HG03378 (cell line): ENCODE measurements around the gene TCF4.
A peak's percentile ranks its signal among the peaks of the same experiment; 100 is the strongest.

ENCODE experiments used
- ATAC-seq: cut with Tn5 transposase; IDR thresholded peaks from one replicate; pipeline ENCODE4 v1.9.1; 2021; ENCODE audit warnings: mild to moderate bottlenecking, moderate library complexity; ENCODE audit not compliant: unreplicated experiment

The TCF4 gene

DNA sequence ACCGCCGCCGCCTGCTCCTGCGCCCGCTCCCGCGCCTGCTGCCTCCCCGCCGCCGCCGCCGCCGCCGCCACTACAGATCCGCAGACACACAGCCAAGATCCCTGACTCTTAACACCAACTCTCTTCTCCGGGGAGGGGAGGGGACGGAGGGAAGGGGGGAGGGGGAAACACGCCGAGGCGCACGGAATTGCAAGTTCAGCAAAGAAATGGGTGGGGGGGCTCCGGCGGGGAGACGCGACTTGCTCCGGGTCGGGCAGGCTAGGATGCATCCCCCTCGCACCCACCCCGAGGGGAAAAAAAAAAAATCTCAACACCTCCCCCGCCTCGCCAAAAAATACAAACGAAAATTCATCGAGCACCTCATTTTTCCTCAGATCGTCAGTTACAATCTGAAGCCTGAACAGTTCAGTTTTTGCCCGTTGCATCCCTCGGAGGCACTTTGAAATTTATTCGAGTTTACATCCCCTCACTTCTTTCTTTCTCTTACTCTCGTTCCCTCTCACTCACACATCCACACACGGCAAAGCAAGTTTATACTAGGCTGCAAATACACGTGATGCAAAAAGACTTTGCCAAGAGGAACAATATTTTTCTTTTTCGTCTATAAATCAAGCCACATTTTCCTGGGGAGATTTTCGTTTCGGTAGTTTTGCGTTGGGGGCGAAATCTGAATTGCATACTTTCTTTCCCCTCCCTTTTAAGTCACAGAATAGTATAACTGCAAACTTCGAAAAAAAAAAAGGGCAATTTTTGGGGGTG is at the start of gene TCF4:
TCF4 (minus strand) TSS at position 82 of the 759 bp plus-strand sequence. CDS start 1,076 bp downstream, outside the sequence.
- no peak for ATAC-seq

DNA sequence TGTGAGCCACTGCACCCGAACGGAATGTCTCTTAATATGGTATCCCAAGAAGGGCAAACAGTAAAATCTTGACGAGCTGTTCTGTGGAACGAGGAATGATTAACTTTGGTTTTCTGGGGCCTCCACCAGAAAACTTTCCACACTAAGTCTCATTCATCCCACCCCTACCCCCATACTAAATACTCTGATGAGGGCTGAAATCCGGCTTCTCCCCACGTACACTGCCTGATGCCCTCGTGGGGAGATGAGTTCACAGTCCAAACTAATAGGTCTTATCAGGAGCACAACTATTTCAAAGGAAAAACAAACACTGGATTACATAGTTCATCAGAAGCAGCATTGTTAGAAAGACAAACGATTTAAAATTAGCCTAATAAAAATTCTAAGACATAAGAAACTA is 49.2 kb upstream of the TCF4 start:
- no peak for ATAC-seq

DNA sequence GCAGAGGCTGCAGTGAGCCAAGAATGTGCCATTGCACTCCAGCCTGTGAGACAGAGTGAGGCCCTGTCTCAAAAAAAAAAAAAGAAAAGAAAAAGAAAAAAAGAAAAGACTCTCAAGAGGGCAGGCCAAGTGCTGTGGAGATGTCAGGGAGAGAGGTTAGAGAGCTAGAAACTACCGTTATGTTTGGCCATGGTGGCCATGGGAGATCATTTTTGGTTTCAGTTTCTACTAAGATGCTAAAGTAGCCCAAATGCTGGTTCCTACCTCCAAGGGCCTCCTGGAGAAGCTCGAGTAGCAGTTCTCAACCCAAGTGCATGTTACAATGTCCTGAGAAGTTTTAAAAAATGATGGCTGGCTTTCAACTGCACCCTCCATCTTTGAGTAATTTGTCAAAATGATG is 47.4 kb upstream of the TCF4 start:
- no peak for ATAC-seq

DNA sequence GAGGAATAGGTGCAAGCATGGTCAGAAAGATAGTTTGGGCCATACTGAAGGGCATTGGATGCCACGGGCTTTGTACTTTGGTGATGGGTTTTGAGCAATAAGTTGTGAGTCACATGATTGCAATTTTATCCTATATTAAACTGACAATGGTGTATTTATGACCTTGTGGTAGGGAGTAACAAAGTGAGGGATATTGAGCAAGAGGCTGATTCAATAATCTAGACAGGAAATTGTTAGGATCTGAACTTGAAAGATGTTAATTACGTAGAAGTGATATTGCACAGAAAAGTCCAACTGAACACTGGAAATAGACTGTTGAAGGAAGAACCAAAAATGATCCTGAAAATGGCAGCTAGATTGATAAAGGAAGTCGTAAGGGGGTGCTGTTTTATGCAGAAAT is 46.6 kb upstream of the TCF4 start:
- ATAC-seq = no peak

DNA sequence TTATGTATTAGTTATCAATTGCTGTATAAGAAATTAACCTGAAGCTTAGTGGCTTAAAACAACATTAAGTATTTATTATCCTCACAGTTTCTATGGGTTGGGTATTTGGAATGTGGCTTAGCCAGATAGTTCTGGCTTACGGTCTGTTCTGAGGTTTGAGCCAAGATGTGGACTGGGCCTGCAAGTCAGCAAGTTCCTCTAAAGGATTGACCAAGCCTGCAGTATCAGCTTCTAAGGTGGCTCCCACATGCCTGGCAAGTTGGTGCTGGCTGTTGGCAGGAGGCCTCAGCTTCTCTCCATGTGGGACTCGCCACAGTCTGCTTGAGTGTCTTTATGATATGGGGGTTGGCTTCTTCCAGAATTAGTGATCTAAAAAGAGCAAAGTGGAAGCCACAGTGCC is 45.0 kb upstream of the TCF4 start:
- ATAC-seq = no peak

DNA sequence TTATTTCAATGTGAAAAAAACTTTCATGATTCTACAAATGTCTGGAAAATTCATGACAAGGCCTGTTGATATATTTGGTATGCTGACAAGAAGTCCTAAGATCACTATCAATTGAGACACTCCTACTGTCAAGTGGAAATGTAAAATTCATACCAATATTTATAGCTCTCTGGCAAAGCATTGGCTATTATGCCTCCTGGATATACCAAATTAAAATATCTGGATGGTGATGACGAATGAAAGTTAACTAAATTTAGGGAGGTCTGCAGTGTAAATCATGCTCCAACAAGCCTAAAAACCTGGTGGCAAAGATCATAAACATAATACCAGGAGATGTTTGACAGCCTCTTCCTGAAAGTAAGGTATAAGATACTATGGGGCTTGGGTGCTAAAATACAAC is 41.1 kb upstream of the TCF4 start:
- no peak for ATAC-seq

DNA sequence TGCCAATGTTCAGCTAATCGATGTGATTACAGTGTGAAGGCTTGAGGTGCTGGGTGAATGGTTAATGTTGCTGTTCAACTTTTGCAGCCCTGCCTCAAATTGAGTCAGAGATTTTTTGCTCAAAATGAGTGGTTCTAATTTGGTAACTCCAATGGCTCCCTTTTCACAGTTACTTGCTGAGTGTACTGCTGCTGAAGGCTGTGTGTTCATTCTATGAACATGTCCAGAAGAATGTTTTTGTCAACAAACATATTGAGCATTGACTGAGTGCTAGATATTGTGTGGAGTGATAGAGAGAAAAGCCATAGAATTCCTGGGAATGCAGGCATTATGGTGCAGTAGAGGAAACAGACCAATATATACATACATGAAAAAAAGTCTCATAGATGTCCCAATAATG is 39.0 kb upstream of the TCF4 start:
- ATAC-seq = no peak

DNA sequence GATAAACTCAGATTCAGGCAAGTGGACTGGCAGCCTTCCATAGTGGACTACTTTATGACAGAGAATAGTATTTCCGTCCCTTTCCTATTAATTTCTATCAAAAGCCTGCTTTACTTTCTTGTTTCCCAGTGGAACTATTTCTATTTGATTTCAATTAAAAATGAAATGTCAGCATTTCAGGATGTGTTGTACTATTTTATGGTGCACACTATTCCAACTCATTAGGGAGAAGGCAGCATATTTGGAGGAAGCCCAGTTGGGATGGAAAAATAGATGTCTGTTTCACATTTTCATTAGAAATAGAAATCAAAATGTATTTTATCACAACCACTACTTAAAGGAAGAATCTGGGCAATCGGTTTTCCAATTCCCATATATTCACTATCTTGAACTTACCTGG is 37.9 kb upstream of the TCF4 start:
- no peak for ATAC-seq

DNA sequence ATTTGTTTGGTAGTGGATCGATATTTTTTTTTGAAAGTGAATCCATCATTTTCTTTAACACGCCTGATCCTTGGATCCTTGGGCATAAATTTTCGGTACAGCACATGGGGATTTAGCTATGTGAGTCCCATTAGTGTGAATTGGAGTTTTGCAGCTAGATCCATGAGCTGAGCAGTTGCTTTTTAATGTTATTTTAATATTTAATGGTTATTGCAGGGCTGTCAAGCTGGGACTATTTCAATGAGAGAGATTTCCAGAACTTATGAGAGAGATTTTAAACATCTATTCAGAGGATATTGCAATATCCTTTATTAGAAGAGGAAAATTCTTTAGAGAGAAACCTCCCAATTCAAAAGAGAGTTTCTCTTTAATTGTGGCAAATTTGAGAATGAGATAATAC is 35.6 kb upstream of the TCF4 start:
- no peak for ATAC-seq

DNA sequence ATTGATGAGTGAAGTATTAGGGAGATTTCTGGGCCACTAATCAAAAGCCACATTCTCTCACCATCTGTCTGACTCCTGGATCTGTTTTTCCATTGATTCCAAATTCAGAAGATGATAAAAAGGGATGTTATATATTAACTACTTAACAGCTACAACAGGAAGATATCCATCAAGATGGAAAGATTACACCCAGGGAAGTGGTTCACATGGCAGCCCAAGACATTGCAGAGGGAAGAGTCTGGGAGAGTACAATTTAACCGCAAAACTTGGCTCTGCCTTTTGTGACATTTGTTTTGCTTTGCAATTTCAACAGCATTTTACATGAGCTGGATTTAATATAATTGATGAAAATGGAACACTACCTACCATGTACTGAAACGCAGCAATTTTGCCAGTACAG is 22.5 kb upstream of the TCF4 start:
- no peak for ATAC-seq

DNA sequence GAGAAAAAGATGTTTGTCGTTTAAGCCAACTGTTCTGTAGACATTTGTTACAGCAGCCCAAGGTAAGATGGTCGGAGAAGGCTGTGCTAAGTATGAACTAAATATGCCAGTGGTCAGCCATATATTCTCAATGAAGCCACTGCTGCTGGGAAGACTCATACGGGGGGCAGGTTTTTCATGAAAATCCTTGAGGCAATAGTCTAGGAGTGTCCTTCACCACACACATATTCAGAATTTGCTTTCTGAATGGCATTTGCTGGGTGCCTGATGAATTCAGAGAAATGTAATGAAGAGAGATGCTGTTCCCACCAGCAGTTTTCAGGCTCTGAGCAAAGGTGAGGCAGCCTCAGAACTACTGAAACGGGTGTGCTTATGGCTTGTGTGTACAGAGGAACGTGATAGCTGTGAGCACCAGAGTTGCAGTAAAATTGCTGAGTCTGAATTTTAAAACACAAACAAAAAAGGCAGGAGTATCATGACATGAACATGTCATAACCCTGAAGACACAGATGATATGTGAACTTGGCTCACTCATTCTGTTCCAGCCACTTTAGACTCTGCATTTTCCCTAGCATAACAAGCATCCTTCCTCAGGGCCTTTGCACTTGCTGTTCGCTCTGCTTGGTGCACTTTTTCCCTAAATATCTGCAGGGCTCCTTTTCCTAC is 21.3 kb upstream of the TCF4 start:
- no peak for ATAC-seq

DNA sequence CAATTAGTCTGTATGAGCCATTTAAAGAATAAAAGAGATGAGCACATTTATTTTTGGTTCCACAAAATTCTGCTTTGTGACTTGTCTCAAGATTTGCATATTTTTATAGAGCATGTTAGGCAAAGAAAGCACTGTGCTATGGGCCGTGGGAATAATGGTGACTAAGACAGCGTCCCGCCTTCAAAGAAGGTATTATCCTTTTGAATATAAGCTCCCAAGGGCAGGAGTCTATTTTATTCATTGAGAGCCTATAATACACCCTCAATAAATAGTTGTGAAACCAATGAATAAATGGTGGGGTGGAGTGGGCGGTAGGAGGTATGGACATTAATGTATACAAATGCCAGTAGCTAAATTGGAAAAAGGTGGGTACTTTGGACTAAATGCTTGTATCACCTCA is 20.5 kb upstream of the TCF4 start:
- no peak for ATAC-seq

DNA sequence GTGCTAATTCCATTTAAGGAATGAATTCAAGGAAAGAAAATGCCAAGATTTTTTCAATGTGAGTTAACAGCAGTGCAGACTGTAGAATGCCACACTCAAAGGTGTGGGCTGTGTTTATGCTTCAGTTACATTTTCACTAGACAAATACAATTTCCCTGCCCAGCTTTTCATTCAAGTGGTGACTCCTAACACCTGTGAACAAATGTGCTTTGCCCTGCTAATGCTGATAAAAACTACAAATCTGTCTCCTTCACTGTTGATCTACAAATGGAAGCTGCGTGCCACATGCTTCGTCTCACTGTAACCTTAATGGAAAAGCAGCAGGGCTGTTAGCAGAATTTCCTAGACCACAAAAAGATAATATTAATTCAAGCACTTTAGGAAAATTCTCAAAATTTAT is 19.8 kb upstream of the TCF4 start:
- no peak for ATAC-seq

DNA sequence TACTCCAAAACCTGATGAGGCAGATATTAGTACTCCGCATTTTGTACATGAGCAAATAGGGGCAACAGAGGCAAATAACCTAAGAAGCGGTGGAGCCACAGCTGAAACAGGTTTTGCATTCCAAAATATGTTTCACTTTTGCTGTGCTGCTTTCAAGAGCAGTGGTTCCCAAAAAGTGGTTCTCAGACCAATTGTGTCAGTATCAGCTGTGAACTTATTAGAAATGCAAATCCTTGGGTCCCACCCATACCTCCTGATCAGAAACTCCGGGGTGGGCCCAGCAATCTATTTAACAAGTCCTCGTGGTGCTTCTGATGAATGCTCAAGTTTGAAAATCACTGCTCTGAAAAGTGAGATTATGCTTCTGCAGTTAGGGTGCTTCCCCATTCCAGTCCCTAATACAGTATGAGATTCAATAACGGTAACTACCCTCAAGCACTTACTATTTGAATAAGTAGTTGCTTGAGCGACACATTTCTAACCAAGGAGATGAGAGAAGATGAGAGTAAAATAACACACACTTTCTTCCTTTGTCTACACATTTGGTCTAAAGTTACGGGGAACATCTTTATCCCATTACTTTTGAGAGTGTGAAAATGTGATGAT is 17.8 kb upstream of the TCF4 start:
- ATAC-seq = peak; percentile 64

DNA sequence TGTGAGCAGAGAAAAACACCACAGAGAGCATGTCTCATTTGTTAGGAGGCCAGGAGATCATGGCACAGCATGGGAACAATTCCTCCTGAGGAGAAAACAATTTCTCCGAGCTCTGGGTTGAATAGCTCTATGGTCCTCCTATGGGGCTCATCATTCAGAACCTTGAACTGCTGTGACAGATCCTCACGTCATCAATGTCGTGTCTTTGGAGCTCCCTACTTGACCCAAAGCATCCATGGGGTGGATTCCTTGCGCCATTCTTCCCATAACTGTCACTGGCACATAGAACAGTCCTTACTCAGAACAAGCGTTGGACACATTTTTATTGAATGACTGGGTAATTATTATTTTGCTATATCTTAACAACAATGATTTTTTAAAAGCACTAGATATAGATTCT is 15.8 kb upstream of the TCF4 start:
- ATAC-seq = no peak

DNA sequence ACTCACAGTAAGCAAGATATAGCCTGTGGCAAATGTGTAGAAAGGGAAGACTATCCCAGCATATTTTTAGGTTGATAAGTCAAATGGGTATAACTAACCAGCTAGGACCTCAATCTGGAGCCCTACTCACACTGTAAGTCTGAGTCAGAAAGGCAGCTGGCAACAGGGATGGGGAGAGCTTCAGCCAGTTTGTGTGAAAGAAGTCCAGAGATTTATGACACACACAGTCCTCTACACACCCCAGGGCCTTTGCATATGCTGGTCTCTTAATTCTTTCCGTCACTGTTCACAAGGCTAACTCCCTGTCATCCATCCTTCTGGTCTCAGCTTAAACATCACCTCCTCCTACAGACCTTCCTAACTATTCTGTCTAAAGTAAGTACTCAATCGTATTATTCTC is 5.9 kb upstream of the TCF4 start:
- no peak for ATAC-seq

DNA sequence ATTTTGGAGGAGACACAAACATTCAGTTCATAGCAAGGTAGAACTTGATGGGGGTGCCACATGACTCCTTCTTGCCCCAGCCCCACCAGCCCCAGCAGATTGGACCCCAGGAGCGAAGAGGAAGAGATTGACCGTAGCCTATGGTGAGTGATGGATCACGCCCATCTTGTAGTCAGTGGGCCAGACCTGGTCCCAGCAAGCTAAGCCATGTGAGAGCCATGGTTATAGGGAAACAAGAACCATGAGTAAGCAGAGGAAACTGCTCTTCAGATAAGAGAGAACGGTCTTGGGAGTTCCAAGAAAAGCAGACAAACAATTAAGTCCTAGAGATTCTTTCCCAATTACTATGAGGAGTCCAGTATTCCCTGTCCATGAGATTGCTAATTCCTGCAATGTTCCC is 4.6 kb upstream of the TCF4 start:
- ATAC-seq = no peak

DNA sequence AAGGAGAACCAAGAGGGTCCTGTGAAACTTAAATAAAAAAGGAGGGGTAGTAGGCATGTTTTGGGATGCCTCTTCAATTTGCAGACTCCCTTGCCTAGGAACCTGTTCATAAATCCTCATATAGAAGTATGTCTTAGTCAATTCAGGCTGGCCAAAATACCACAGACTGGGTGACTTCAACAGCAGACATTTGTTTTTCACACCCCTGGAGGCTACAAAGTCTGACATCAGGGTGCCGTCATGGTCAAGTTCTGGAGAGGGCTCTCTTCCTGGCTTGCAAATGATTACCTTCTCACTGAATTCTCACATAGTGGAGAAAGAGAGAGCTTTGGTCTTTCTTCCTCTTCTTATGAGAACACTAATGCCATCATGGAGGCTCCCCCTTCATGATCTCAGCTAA is 4.1 kb upstream of the TCF4 start:
- ATAC-seq = no peak

DNA sequence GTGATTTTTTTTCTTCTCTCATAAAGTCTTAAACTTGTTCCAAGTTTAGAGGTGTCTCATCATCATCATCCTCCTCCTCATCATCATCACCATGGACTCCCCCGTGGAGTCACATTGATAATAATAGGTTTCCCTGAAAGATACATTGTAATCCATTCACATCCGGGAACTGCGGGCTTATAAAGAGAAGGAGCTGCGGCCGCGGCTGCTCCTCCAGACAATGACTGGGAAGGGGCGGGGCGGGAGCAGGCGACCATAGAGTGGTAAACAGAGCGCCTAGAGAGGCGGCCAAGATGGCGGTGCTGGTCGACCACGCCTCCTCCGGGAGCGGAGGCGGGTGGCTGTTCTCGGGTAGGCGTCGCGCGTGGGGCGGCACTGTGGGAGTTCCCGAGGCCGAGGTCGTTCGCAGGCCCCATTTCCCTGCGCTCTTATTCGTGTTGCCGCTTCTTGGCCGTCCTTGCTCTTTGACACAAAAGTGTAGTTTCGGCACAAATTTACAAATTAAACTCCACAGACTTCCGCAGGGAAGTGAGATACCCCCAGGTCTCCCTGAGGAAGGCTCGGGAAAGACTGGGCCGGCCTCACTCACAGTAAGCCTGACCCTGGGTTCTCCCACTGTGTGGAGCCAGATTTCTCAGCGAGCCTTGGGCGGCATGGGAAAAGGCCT is 1.8 kb upstream of the TCF4 start:
- ATAC-seq = peak; percentile 79

DNA sequence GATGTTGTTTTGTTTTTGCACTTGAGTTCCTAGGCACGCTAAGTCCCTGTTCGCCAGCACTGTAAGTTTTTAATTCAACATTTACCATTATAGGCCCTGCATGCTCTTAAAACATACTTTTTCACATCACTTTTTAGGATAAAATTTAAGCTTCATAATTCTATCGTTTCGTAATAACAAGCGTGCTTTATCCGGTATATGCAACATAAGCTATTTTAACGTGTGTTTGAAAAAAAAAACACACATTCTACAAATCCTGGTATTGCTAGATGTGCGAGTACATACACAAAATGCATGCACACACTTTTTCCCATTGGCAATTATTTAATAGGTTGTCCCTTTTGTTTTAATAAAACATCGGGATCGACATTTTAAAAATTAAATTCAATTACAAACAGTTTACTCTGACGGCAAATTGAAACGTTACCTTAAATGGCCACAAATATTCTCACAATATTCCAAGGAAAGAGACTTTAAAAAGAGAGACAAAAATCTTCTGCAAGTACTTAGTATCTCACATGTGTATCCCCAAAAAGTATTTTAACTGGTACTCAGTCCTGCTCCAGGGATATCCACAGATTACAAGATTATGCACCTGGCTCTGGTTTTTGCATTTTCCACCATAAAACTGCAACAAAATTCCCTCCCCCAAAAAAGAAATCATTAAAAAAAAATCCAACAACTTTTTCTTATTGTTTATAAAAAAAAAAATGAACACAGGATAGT is 1.0 kb upstream of the TCF4 start:
- ATAC-seq = no peak

DNA sequence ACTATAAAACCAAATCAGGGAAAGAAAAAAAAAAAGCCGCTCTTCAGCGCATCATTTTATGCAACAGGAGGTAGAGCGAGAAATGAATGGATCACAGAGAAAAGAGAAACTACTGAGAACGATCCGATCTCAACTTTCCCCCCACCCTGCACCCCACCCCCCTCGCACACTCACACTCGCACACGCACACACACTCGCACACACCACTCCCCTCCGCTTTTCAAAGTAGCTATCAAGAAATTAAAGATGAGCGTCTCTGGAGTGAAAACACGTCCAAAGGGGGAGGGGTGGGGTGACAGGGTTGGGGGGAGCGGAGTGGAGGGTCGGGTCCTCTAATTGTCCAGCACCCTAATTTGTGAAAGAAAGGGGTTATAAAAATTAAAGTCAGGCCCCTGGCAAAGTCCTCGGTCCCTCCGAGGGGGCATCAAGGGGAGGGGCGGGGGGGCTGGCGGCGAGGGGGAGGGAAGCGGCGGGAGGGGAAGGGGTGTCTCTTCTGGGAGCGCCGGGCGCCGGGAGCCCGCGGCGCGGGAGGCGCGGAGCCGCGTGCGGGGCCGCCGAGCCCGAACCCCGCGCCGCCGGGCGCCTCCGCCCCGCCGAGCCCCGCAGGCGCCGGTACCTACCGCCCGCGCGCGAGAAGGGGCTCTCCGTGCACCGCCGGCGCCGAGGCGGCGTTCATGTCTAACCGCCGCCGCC is 428 bp downstream of the TCF4 start:
- ATAC-seq = no peak
